Posterior vena cava (tissue), 2 donors: Measurements from ENCODE around the gene TMX4. TPM values are rescaled to one million over a fixed set of nuclear protein-coding genes. Genes with fewer than 3 reads are reported as not detected.
"Not testable (repeated sequence)": the region's sequence is repeated elsewhere in the genome, so short reads cannot be mapped to it uniquely, and the experiment has no call there.

Experiments used
- DNase-seq: peaks from one replicate; pipeline ENCODE4 v3.0.0-alpha.2; 2020; ENCODE audit warnings: low spot score
- intact Hi-C, 2 donors: fragments of 100-400 bp; cut with DNase I; formaldehyde crosslinking; loops; one replicate each; pipeline versions ENCODE4 v1.14.1 to v1.14.2; 2022 to 2023
- long read RNA-seq, 2 donors: library from polyadenylated mRNA; unstranded; transcript quantifications; one replicate each; pipeline ENCODE4 v2.0.0, GENCODE V29; 2020 to 2021
- total RNA-seq, 2 donors: library from RNA; stranded (reverse); fragmentation: NEBNext Ultra II Directional; extraction: Animal tissue kit (Norgen Biotek cat#: 25700); gene quantifications; one replicate each; pipeline ENCODE4 v1.2.1, GENCODE V29; 2021
- donor health status: DM: yes; HTN: yes; CAD: no.
- donor health status: DM: yes; HTN: yes; CAD: no.

The TMX4 gene, protein sequence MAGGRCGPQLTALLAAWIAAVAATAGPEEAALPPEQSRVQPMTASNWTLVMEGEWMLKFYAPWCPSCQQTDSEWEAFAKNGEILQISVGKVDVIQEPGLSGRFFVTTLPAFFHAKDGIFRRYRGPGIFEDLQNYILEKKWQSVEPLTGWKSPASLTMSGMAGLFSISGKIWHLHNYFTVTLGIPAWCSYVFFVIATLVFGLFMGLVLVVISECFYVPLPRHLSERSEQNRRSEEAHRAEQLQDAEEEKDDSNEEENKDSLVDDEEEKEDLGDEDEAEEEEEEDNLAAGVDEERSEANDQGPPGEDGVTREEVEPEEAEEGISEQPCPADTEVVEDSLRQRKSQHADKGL
- total RNA-seq, result 10 to 100 TPM; 51.8 to 64.6 TPM
- long read RNA-seq, donor 1, full-length matches to known transcripts, result 28 of 38 reads
- long read RNA-seq, donor 1, partial matches to known transcripts, result 0 of 38 reads
- long read RNA-seq, donor 1, other reads (novel, unspliced or antisense), result 10 of 38 reads
- long read RNA-seq, donor 2, full-length matches to known transcripts, result 135 of 149 reads
- long read RNA-seq, donor 2, partial matches to known transcripts, result 3 of 149 reads
- long read RNA-seq, donor 2, other reads (novel, unspliced or antisense), result 11 of 149 reads

DNA sequence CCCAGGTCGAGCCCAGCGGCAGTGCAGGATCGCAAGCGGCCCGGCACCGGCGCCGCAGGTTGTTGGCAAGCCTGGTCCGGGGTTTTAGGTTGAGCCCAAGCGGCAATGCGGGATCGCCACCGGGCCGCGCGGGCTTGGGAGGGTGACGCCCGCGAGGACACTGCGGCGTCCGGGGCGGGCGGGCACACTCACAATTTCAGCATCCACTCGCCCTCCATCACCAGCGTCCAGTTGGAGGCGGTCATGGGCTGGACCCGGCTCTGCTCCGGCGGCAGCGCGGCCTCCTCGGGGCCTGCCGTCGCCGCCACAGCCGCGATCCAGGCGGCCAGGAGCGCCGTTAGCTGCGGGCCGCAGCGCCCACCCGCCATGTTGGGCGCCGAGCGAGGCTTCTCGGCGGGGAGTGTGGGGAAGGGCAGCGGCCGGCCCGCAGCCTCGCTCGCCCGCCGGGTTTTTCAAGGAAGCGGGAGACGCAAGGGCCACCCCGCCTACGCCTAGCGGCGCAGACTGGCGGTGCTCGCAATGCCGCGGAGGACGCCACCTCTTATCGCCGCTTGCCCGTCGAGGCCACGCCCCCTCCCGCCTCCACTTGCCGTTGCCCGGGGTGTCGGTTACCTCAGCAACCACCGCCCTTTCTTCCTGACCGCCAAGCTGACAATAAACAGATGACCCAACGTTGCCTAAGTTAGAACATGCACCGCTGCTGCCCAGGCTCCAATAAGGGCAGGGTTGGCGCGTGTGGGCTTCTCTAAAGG, at the start of gene TMX4:
Gene TMX4, minus strand, starts transcription at position 516 of the 752 bp plus-strand sequence. Its CDS starts 148 bp downstream, at position 368.
- DNase-seq, result peak; percentile 99
- intact Hi-C loops, result no loop called here

DNA sequence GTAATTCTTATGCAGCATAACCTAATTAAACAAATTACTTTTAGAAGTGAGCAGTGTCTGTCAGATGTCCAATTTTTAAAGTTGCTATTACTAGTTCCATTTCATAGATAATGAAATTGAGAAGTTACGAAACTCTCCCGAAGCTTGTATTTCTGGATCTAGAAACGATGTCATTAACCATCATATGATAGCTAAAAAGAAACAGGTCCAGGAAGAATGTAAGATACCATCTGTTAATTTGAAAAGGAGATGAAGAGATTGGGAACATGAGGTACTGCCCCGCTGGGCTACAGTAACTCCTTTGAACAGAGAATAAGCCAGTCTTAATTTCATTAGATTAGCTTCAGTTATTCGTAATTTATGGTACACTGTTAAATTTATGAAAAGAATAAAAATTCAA, 47.5 kb upstream of the TMX4 start:
- DNase-seq, result no peak
- intact Hi-C loops, result loop anchor here in 1 of 2 donors (5.0 kb wide), 1 partner anchor 515 kb away; no protein-coding TSS in a partner anchor

DNA sequence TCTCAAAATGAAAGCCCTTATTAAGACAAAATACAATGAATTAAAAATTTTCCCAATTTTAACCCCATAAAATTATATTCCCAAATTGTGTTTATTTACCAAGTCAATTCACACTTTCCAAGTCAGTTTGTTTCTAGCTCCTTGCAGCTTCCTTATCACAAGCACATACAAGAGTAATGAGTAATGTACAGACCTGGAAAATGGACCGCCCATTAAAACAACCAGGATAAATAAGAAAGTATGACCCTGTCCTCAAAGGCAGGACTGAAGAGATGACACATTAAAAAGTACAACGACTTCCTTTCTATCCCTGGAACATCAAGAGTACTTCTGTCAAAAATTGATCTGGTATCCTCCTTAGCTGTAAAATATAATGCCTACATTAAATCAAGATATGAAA, 47.1 kb upstream of the TMX4 start:
- intact Hi-C loops, result loop anchor here in 1 of 2 donors (5.0 kb wide), 1 partner anchor 514 kb away; no protein-coding TSS in a partner anchor
- no peak for DNase-seq

DNA sequence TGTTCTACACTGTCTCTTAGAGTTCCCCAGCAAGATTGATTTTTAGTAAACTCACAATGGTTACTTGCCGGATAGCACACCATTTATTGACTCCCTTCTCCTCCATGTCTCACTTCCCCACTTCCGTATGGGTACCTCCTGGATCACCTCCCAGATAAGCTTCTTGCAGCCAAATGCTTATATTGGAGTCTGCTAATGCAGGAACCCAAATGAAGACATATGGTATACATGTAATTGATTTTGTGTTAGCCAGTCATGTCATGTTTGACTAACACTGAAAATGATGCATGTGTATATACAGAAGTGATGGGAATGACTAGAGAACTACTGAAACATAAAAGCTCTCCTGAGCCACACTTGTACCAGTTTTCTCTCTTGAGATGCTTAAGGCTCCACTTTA, 46.1 kb upstream of the TMX4 start:
- intact Hi-C loops, result loop anchor here in 1 of 2 donors (5.0 kb wide), 1 partner anchor 513 kb away; no protein-coding TSS in a partner anchor
- no peak for DNase-seq

DNA sequence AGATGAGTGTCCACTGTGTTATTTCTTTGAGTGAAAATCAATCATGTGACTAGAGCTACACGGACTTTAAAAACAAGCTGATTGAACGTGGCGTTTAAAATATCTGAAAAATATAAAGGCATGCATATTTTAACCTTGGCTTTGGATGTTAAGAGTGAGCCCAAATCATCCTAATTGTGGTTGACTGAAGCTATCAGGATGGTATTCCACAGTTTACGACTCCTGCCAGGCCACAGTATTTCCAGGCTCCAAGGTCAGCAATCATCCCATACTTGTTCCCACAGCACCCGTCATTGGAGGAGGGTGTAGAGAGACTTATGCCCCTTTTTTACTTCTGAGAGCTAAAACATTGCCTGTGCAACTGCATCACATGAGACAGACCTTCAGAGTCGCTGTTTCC, 43.2 kb upstream of the TMX4 start:
- no peak for DNase-seq
- intact Hi-C loops, result no loop called here

DNA sequence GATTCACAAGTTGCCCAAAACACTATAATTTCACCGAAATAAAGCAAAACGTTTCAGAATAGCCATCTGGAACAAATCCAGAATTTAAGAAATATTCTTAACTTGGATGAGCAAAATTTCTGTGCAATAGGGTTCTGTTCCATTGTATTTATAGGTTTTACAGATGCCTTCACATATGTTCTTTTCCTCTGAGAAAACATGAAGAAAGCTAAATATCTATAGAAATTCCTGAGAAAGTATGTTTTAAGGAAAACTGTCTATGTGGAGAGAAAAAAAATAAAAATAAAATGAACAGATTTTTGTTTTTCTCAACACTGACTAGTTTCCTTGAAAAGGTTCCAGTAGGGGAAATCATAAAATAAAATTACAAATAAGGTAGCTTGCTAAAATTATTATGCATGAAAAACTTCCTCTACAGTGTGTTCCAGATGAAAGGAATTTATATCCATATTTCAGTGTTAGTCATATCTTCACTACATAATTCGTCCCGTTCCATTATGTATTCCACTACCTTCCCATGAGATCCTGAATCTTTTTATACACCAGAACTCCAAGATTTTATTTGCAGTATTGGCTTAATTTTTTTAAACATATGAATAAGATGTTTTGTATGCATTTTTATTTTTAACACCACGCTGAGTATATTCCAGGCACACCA, 42.4 kb upstream of the TMX4 start:
- no peak for DNase-seq
- intact Hi-C loops, result no loop called here

DNA sequence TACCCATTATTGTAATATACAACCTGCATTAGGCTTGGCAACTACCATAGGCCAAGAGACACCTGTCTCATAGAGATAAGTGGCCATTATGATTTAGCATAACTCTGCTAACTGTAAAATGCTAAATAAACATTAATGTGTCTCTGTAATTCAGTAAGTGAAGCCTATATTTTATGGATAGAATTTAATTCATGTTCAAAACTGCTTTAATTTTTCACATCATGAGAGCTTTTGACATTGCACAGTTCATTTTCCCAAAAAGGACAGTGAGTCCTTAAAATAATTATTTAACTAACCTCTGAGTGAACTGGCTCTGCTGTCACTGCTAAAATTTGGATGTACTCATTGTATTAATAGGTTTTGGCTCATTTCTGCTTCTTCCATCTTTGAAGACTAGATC, 41.4 kb upstream of the TMX4 start:
- intact Hi-C loops, result no loop called here
- no peak for DNase-seq

DNA sequence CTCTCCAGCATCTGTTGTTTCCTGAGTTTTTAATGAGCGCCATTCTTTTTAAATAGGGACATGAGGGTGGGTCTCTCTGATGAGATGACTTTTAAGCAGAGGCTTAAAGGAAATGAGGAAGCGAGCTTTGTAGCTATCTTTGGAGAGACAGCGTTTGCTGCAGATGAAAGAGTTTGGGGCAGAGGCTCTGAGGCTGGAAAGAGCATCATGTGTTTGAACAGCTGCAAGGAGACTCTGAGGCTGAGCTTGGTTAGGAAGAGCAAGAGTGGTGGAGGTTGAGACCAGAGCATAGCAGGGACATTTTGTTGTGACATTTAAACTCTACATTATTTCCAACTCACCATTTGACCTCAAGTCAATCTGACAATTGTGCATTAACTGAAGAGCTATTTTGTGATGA, 38.3 kb upstream of the TMX4 start:
- intact Hi-C loops, result no loop called here
- DNase-seq, result no peak

DNA sequence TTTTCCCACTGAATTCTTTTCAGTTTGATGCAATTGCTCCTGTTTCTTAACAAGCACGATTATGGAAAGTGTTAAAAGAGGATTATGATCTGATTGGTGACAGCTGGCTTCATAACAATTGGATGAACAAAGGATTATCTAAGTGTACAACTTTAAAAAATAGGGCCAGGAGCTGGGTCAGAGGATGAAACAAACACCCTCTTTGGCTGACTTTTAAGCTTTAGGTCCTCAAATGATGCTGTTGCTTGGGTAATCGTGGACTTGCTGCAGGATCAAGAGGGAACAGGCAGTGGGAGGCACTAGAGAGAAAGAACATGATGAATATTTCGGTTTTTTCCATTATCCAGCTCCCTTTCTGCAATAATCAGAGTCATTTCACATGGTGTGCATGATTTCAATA, 35.5 kb upstream of the TMX4 start:
- DNase-seq, result no peak

DNA sequence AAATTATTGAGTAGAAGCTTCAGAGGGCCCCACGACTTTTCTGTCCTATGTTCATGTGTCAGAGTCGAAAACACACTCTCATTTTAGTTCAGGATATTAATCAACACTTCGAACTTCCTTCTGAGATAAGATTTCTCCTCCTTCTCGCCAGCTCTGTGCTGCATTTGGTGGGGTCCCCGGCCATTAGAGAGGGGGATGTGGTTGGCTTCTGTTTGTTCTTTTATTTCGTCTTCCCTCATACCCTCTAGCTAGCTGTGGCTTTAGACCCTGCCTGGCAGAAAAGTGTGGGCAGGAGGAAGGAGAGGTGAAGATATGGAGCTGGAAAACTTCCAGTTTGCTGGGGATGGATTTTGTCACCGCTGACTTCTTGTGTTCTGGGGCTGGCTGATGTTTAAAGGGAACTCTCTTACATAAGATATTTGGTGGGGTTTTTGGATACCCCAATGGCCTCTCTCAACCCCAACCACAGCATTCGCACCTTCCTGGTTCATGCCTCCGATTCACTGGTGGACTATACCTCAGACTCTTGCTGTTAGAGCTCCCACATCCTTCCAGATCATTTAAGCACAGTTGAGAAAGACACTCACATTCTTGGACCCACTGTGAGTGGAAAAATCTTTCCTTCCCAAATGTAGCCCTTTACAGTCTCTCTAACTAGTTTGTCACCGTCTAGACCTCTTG, 30.7 kb upstream of the TMX4 start:
- intact Hi-C loops, result loop anchor here in 1 of 2 donors (5.0 kb wide), 1 partner anchor 677 kb away; no protein-coding TSS in a partner anchor
- no peak for DNase-seq

More for the DNA sequence above, 35.5 kb upstream of the TMX4 start:
- intact Hi-C loops, result no loop called here

DNA sequence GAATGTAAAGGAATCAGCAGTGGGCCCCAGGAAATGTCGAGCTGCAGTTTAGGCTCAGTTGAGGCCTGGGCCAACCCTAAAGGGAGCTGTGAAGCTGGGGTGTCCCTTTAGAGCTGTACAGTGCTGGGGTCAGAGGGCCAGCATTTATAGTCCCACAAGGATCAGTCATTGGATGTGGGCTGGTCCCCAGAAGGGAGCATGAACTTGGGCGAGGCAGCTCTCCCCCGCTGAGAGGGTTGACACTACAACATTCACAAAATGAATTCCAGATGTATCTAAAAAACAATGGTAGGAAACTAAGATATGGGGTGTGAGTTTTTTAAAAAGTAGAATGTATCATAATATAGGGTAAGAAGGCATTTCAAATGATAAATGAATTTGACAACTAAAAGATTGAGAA, 29.7 kb upstream of the TMX4 start:
- intact Hi-C loops, result loop anchor here in 1 of 2 donors (10.0 kb wide), 1 partner anchor 675 kb away; no protein-coding TSS in a partner anchor

DNA sequence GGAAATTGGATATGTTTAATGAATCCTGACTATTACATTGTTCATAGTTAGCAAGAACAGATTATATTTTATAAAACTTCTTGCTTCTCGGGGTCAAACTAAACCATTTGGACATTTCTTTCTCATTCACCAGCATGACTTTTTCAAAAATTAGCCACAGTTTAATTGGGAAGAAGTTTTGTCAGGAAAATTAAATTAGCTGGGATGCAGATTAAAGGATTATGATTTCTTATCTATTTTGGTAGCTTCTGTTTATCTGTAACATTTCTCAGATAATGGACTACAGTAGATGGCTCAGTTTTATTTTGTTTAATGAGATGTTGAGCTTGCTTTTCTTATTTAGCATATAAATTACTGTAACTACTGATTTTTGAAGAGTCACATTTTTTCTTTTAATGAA, 26.4 kb upstream of the TMX4 start:
- intact Hi-C loops, result loop anchor here in 1 of 2 donors (10.0 kb wide), 1 partner anchor 679 kb away; no protein-coding TSS in a partner anchor
- DNase-seq, result no peak

More for the DNA sequence above, 29.7 kb upstream of the TMX4 start:
- DNase-seq, result no peak

DNA sequence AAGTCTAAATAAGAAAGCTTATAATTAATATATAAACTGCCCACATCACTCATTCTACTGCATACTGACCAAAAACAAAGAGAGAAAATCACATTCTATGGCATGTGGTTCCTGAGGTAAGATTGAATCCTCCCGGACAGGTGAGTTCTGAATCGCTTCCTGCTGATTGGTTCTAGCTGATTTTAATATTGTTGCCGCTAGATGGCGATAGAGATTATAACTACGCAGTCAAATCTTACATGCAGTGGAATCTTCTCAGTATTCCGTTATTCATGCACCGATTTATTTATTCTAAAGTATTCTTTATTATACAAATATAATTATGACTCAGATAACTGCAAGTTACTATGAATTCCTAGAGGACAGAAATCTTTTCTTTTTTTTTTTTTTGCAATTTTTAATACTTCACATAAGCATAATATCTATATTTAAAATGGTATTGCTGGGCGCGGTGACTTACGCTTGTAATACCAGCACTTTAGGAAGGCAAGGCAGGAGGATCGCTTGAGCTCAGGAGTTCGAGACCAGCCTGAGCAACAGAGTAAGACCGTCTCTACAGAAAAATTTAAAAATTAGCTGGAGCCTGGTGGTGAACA, 24.2 kb upstream of the TMX4 start:
- intact Hi-C loops, result loop anchor here in 1 of 2 donors (10.0 kb wide), 1 partner anchor 681 kb away; no protein-coding TSS in a partner anchor
- DNase-seq, result no peak

DNA sequence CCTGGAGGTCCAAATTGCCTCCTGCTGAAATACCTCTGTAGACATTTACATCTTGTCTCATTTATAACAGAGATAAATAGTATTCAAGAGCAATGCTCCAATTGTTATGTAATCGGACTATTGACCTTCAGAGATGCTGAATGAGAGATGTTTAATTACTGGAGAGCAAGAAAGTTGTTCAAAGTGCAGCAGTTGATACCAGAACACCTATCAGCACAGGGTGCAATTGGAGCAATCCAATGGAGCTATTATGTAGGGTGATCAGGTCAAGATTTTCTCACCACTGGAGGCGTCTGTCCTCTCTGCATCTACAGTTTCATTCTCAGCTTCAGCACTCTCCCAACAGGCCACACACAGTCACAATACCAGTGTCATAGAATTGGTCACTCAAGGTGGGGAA, 19.5 kb upstream of the TMX4 start:
- intact Hi-C loops, result no loop called here
- DNase-seq, result no peak

DNA sequence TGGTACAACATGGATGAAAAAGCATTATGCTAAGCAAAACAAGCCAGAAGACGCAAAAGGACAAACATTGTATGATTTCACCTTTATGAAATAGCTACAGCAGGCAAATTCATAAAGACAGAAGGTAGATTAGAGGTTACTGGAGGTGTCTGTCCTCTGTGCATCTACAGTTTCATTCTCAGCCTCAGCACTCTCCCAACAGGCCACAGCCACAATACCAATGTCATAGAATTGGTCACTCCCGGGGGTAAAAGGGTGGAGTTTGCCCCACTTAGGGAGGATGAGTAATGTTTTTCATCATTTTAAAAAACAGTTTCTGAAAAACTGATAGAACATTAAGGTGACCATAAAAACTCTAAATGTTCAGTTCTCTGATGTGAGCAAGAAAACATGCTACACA, 17.2 kb upstream of the TMX4 start:
- intact Hi-C loops, result no loop called here

DNA sequence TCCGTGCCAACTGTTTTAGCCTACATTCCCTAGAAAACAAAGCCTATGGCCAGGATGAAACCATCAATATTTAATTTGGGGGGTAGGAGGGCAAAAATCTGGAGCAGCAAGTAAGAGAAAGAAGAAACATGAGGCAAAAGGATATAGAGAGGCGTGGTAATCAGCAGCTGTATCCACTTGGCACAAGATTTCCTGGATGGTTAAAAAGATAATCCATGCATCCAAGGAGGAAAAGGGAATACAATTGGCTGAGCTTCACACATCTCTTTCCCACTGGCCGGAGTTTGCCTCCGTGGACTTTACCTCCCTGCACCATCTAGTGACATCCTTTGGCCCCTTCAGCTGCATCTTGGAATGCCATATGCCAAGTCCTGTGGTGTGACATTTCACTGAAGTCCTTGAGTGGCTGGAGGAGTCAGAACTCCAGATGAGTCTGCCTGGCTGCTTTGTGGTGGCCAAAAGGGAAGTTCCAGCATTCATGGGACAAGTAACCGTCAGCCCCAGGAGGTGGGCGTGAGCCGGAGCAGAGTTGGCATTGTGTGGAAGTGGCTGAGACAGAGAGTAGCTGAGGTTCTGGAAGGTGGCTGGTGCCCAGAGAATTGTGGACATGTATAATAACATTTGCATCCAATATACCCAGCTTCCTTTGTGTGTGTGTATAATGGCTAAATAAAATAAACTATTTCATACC, 13.7 kb upstream of the TMX4 start:
- intact Hi-C loops, result no loop called here
- DNase-seq, result peak; percentile 58

More for the DNA sequence above, 17.2 kb upstream of the TMX4 start:
- no peak for DNase-seq

DNA sequence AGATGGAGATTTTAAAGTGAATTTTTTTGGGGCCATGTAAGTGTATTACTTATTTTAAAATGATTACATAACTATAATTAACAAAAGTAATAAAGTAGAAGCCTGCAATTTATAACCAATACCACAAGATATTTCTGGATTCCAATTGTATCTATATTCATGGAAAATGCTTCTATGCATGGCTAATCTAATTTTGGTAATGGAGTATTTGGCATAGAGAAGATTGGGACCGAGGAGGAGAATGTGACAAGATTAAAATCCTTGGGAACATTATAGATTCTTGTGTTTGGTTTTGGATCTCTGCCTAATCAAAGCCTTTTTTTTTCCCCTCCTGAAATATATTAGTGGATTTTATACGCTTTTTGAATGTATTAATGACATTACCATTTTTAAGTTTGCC, 12.9 kb upstream of the TMX4 start:
- no peak for DNase-seq
- intact Hi-C loops, result no loop called here

DNA sequence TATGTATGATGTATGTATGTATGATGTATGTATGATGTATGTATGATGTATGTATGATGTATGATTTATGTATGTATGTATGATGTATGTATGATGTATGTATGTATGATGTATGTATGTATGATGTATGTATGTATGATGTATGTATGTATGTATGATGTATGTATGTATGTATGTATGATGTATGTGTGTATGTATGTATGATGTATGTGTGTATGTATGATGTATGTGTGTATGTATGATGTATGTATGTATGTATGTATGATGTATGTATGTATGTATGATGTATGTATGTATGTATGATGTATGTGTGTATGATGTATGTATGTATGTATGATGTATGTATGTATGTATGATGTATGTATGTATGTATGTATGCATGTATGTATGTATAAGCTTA, 12.0 kb upstream of the TMX4 start:
- intact Hi-C loops, DNase-seq: not testable (repeated sequence)
